Liver (tissue), 3 donors: Measurements from ENCODE around the gene PSME3IP1.

Source experiments
- EGR1 ChIP-seq, 2 donors: IDR thresholded peaks; 2 replicates each; pipeline ENCODE4 v1.6.1; 2016 to 2018; ENCODE audit warnings: antibody characterized with exemption in 2 of 2, low read depth in 2 of 2
- GABPA ChIP-seq, 2 donors: IDR thresholded peaks in 1 of 2; conservative IDR thresholded peaks in 1 of 2; 2 replicates each; pipeline ENCODE4 v1.6.1; 2016; ENCODE audit warnings: antibody characterized with exemption in 2 of 2, mild to moderate bottlenecking in 1 of 2, moderate library complexity in 1 of 2
- HNF4A ChIP-seq, 2 donors: conservative IDR thresholded peaks; 2 replicates each; pipeline ENCODE4 v1.6.1; 2016; ENCODE audit warnings: antibody characterized with exemption in 2 of 2, mild to moderate bottlenecking in 2 of 2
- HNF4G ChIP-seq: IDR thresholded peaks from 2 replicates; pipeline ENCODE4 v1.6.1; 2016; ENCODE audit warnings: antibody characterized with exemption
- JUND ChIP-seq, 2 donors: IDR thresholded peaks; 2 replicates each; pipeline ENCODE4 v1.6.1; 2016; ENCODE audit warnings: antibody characterized with exemption in 2 of 2
- NR2F2 ChIP-seq: IDR thresholded peaks from 2 replicates; pipeline ENCODE4 v1.6.1; 2016; ENCODE audit warnings: antibody characterized with exemption
- RAD21 ChIP-seq, 2 donors: IDR thresholded peaks; 2 replicates each; pipeline ENCODE4 v1.6.1; 2016; ENCODE audit warnings: antibody characterized with exemption in 2 of 2, mild to moderate bottlenecking in 2 of 2
- REST ChIP-seq: IDR thresholded peaks from 2 replicates; pipeline ENCODE4 v1.6.1; 2016; ENCODE audit warnings: antibody characterized with exemption, mild to moderate bottlenecking
- SP1 ChIP-seq: IDR thresholded peaks from 2 replicates; pipeline ENCODE4 v1.6.1; 2018; ENCODE audit warnings: antibody characterized with exemption, mild to moderate bottlenecking
- TAF1 ChIP-seq: conservative IDR thresholded peaks from 2 replicates; pipeline ENCODE4 v1.6.1; 2016; ENCODE audit warnings: antibody characterized with exemption, mild to moderate bottlenecking
- YY1 ChIP-seq: IDR thresholded peaks from 2 replicates; pipeline ENCODE4 v1.6.1; 2016; ENCODE audit warnings: antibody characterized with exemption, mild to moderate bottlenecking
- ZBTB33 ChIP-seq: IDR thresholded peaks from 2 replicates; pipeline ENCODE4 v1.6.1; 2016; ENCODE audit warnings: antibody characterized with exemption
- TF ChIP-seq, protein P1 (sequence below): fragments of 150-350 bp; IDR thresholded peaks from 2 replicates; pipeline ENCODE4 v1.5.1; 2017; ENCODE audit warnings: improper control_type of control experiment, low read depth, low read length; ENCODE audit not compliant: missing input control
- TF ChIP-seq, protein P2 (sequence below): IDR thresholded peaks from 2 replicates; pipeline ENCODE4 v1.6.1; 2016; ENCODE audit warnings: antibody characterized with exemption
- donor health status: healthy.
- donor health status: healthy.

DNA sequence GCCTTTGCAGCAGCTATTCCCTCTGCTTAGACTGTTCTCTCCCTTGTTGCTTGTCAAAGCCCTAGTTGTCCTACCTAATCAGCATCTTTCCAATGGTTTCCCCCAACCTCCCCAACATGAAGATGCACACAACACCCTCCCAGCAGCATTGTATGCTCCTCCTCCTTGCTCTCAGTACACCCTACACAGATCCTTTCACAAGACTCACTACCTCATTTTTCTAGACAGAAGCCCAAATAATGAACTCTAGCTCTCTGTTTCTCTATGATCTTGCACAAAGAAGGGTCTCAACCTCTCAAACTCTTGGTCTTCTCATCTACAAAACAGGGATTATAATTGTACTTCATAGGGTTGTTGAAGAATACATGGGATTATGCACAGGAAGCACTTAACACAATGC lies 19.4 kb downstream of the PSME3IP1 start:
- TF ChIP-seq RAD21 (IDR thresholded peaks at IDR 0.05) (no peak), JUND (IDR thresholded peaks at IDR 0.05) (no peak), HNF4G (no peak), NR2F2 (no peak), REST (no peak), SP1 (no peak), HNF4A (conservative IDR thresholded peaks at IDR 0.05) (no peak), TAF1 (no peak), ZBTB33 (no peak), YY1 (no peak), EGR1 (IDR thresholded peaks at IDR 0.05; ENCODE audit: low read depth in 2 of 2) (no peak), GABPA (IDR thresholded peaks at IDR 0.05 in 1 of 2, conservative IDR thresholded peaks at IDR 0.05 in 1 of 2) (no peak)
- TF ChIP-seq, protein P1, sequence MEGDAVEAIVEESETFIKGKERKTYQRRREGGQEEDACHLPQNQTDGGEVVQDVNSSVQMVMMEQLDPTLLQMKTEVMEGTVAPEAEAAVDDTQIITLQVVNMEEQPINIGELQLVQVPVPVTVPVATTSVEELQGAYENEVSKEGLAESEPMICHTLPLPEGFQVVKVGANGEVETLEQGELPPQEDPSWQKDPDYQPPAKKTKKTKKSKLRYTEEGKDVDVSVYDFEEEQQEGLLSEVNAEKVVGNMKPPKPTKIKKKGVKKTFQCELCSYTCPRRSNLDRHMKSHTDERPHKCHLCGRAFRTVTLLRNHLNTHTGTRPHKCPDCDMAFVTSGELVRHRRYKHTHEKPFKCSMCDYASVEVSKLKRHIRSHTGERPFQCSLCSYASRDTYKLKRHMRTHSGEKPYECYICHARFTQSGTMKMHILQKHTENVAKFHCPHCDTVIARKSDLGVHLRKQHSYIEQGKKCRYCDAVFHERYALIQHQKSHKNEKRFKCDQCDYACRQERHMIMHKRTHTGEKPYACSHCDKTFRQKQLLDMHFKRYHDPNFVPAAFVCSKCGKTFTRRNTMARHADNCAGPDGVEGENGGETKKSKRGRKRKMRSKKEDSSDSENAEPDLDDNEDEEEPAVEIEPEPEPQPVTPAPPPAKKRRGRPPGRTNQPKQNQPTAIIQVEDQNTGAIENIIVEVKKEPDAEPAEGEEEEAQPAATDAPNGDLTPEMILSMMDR: no peak
- TF ChIP-seq, protein P2, sequence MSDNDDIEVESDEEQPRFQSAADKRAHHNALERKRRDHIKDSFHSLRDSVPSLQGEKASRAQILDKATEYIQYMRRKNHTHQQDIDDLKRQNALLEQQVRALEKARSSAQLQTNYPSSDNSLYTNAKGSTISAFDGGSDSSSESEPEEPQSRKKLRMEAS: no peak
